Nephron progenitor cell (in vitro differentiated cells): ENCODE results near the gene PRKCZ.

Source experiments
- DNase-seq: peaks from one replicate; pipeline ENCODE4 v3.0.0; 2021
- H3K27ac Mint-ChIP-seq: 2 replicates; pipeline ENCODE4 v1.8.0; 2021; ENCODE audit warnings: mild to moderate bottlenecking, moderate library complexity, mixed read lengths
- H3K27me3 Mint-ChIP-seq: 2 replicates; pipeline ENCODE4 v1.8.0; 2021; ENCODE audit warnings: mild to moderate bottlenecking, low read depth, mixed read lengths; ENCODE audit not compliant: poor library complexity
- H3K36me3 Mint-ChIP-seq: 2 replicates; pipeline ENCODE4 v1.8.0; 2021; ENCODE audit warnings: low read depth, mixed read lengths
- H3K4me1 Mint-ChIP-seq: 2 replicates; pipeline ENCODE4 v1.8.0; 2021; ENCODE audit warnings: mixed read lengths
- H3K4me3 Mint-ChIP-seq: 2 replicates; pipeline ENCODE4 v1.8.0; 2021; ENCODE audit warnings: mild to moderate bottlenecking, moderate library complexity, mixed read lengths
- H3K9me3 Mint-ChIP-seq: 2 replicates; pipeline ENCODE4 v1.8.0; 2021; ENCODE audit warnings: mild to moderate bottlenecking, moderate library complexity, mixed read lengths
- CTCF ChIP-seq: fragments of 200-600 bp; sonication (generic); IDR thresholded peaks from 2 replicates; pipeline ENCODE4 v1.5.0; 2021; ENCODE audit warnings: antibody characterized with exemption

The PRKCZ gene

DNA sequence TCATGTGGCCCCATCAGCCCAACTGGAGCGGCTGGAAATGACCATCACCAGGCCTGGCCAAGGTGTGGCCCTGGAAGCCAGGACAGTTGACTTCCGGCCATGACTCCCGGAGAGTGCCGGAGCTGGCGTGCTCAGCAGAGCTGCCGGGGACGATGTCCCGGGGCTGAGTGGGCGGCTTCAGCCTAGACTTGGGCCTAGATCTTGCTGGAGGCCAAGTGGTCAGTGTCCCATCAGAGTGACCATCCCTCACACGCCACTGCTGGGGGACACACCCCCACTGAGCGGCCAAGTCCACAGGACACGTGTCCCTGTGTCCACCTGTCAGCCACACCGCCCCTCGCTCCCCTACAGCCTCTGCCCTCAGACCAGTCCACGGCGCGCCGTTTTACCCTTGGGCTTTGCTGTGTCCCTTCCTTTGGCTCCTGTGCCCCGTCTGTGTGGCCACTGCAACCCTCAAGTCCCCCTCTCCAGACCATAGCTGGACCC lies 140.3 kb downstream of the PRKCZ start:
- TF ChIP-seq CTCF: no peak
- peak overlapping the region; percentile 38 for H3K4me3 Mint-ChIP-seq
- no peak overlapping the region for H3K27ac Mint-ChIP-seq
- no peak for DNase-seq
- no peaks in the 10 kb centered on the region for H3K27me3 Mint-ChIP-seq
- peaks cover 1% of the 10 kb centered on the region for H3K36me3 Mint-ChIP-seq
- peaks cover 33% of the 10 kb centered on the region for H3K4me1 Mint-ChIP-seq
- H3K9me3 Mint-ChIP-seq: no peaks in the 10 kb centered on the region

- no peak for TF ChIP-seq CTCF
- DNase-seq: no peak
- Mint-ChIP-seq H3K9me3 (no peaks in the 10 kb centered on the region), H3K36me3 (no peaks in the 10 kb centered on the region), H3K4me3 (peak overlapping the region; percentile 63), H3K4me1 (peaks cover 33% of the 10 kb centered on the region), H3K27me3 (no peaks in the 10 kb centered on the region), H3K27ac (no peak overlapping the region)
These were observed 142.1 kb downstream of the PRKCZ start for GRCh38 chr1:2192031-2192995.

- Mint-ChIP-seq H3K4me1 (peaks cover 33% of the 10 kb centered on the region), H3K27me3 (no peaks in the 10 kb centered on the region), H3K4me3 (peak overlapping the region; percentile 74), H3K27ac (no peak overlapping the region), H3K9me3 (no peaks in the 10 kb centered on the region), H3K36me3 (no peaks in the 10 kb centered on the region)
- DNase-seq: no peak
- no peak for TF ChIP-seq CTCF
These were observed 143.5 kb downstream of the PRKCZ start for GRCh38 chr1:2193514-2194281.

DNA sequence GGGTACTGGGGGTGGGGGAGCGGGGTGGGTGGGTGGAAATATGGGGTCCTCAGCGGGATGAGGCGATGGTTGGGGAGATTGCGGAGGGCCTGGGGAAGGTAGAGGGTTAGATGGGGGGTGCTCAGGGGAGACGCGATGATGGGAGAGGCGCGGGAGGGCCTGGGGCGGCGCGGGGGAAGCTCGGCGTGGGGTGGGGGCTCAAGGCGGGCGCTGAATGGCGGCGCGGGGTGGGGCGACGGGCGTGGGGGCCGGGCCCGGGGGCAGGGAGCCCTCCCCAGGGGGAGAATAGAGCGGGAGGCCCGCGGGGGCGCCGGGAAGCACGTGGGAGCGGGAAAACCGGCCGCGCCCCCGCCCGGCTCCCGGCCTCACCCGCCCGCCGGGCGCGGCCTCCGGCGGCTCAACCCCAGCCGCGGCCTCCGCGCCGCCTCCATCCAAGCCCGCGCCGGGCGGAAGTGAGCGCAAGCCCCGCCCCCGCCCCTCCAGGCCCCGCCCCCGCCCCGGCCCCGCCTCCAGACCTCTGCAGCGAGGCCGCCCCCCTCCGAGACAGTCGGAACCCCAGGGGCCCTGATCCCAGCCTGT lies 144.2 kb downstream of the PRKCZ start, which contains the start of gene FAAP20:
Gene FAAP20, minus strand, starts transcription at position 454 of the 579 bp plus-strand sequence. Its CDS starts 23 bp downstream, at position 431.
- Mint-ChIP-seq H3K4me1 (peaks cover 34% of the 10 kb centered on the region), H3K36me3 (no peaks in the 10 kb centered on the region), H3K27ac (peak within 1 kb of the TSS; percentile 90), H3K27me3 (peaks cover 1% of the 10 kb centered on the region), H3K9me3 (no peaks in the 10 kb centered on the region), H3K4me3 (peak within 1 kb of the TSS; percentile 84)
- DNase-seq: peak; percentile 75
- TF ChIP-seq CTCF: no peak

GRCh38 chr1:2194898-2195673 lies 144.9 kb downstream of the PRKCZ start:
- TF ChIP-seq CTCF: peak; percentile 79
- Mint-ChIP-seq H3K27me3 (peaks cover 5% of the 10 kb centered on the region), H3K36me3 (no peaks in the 10 kb centered on the region), H3K4me3 (peak overlapping the region; percentile 84), H3K27ac (peak overlapping the region; percentile 90), H3K4me1 (peaks cover 35% of the 10 kb centered on the region), H3K9me3 (no peaks in the 10 kb centered on the region)
- DNase-seq: peak; percentile 81
